Measurements from ENCODE around the gene DMKN.

The DMKN gene

GRCh38 chr19:35514282-35514809 is 897 bp upstream of the DMKN start:
- Histone ChIP-seq H3F3A (ENCODE audit: insufficient read depth) (no peaks in the 10 kb centered on the region), H3K79me2 (ENCODE audit: insufficient read depth, low read length) (no peaks in the 10 kb centered on the region), H3K9ac (ENCODE audit: low read length) (no peak overlapping the region), H2AFZ (ENCODE audit: low read depth, low read length, severe bottlenecking) (no peak overlapping the region), H3K4me3 (ENCODE audit: insufficient read depth, low read length, poor library complexity, severe bottlenecking) (no peak overlapping the region), H3K27me3 (ENCODE audit: low read length) (no peaks in the 10 kb centered on the region), H3K27ac (ENCODE audit: low read depth, low read length) (no peak overlapping the region), H3K9me2 (replicated peaks; ENCODE audit: insufficient read depth, low read length) (no peaks in the 10 kb centered on the region), H3K9me3 (ENCODE audit: insufficient read depth, low read length) (no peaks in the 10 kb centered on the region), H3K36me3 (ENCODE audit: low read length) (no peaks in the 10 kb centered on the region), H3K4me2 (ENCODE audit: low read depth, low read length, poor library complexity, severe bottlenecking) (no peak overlapping the region), H4K20me1 (ENCODE audit: low read depth, low read length) (no peaks in the 10 kb centered on the region)
- no peak for TF ChIP-seq EZH2phosphoT487 (conservative IDR thresholded peaks at IDR 0.05; ENCODE audit: low read length)
- no peak for TF ChIP-seq CTCF (IDR thresholded peaks at IDR 0.05; ENCODE audit: insufficient read depth, low read length, poor library complexity, severe bottlenecking)

- Histone ChIP-seq H3K79me2 (ENCODE audit: insufficient read depth, low read length) (no peaks in the 10 kb centered on the region), H3K27me3 (ENCODE audit: low read length) (no peaks in the 10 kb centered on the region), H2AFZ (ENCODE audit: low read depth, low read length, severe bottlenecking) (no peak overlapping the region), H3K27ac (ENCODE audit: low read depth, low read length) (no peak overlapping the region), H3K4me3 (ENCODE audit: insufficient read depth, low read length, poor library complexity, severe bottlenecking) (no peak overlapping the region), H3K36me3 (ENCODE audit: low read length) (no peaks in the 10 kb centered on the region), H3K9ac (ENCODE audit: low read length) (no peak overlapping the region), H4K20me1 (ENCODE audit: low read depth, low read length) (no peaks in the 10 kb centered on the region), H3K9me2 (replicated peaks; ENCODE audit: insufficient read depth, low read length) (no peaks in the 10 kb centered on the region), H3K9me3 (ENCODE audit: insufficient read depth, low read length) (no peaks in the 10 kb centered on the region), H3K4me2 (ENCODE audit: low read depth, low read length, poor library complexity, severe bottlenecking) (no peak overlapping the region), H3F3A (ENCODE audit: insufficient read depth) (no peaks in the 10 kb centered on the region)
- no peak for TF ChIP-seq CTCF (IDR thresholded peaks at IDR 0.05; ENCODE audit: insufficient read depth, low read length, poor library complexity, severe bottlenecking)
- TF ChIP-seq EZH2phosphoT487 (conservative IDR thresholded peaks at IDR 0.05; ENCODE audit: low read length) = no peak
Observed at GRCh38 chr19:35512831-35513627, 420 bp downstream of the DMKN start.

- Histone ChIP-seq H3K9ac (ENCODE audit: low read length) (no peak overlapping the region), H3K9me2 (replicated peaks; ENCODE audit: insufficient read depth, low read length) (no peaks in the 10 kb centered on the region), H2AFZ (ENCODE audit: low read depth, low read length, severe bottlenecking) (no peak overlapping the region), H3F3A (ENCODE audit: insufficient read depth) (no peaks in the 10 kb centered on the region), H3K9me3 (ENCODE audit: insufficient read depth, low read length) (no peaks in the 10 kb centered on the region), H4K20me1 (ENCODE audit: low read depth, low read length) (no peaks in the 10 kb centered on the region), H3K79me2 (ENCODE audit: insufficient read depth, low read length) (no peaks in the 10 kb centered on the region), H3K36me3 (ENCODE audit: low read length) (no peaks in the 10 kb centered on the region), H3K4me2 (ENCODE audit: low read depth, low read length, poor library complexity, severe bottlenecking) (no peak overlapping the region), H3K27ac (ENCODE audit: low read depth, low read length) (no peak overlapping the region), H3K27me3 (ENCODE audit: low read length) (peaks cover 4% of the 10 kb centered on the region; the same call in 1 of the 2 replicates), H3K4me3 (ENCODE audit: insufficient read depth, low read length, poor library complexity, severe bottlenecking) (no peak overlapping the region)
- TF ChIP-seq EZH2phosphoT487 (conservative IDR thresholded peaks at IDR 0.05; ENCODE audit: low read length) = no peak
- no peak for TF ChIP-seq CTCF (IDR thresholded peaks at IDR 0.05; ENCODE audit: insufficient read depth, low read length, poor library complexity, severe bottlenecking)
Observed at GRCh38 chr19:35511337-35511736, 2.1 kb downstream of the DMKN start.

Measured in SU-DHL-6 (cell line).